ENCODE results near the gene DDX54.

Gene DDX54

GRCh38 chr12:113152196-113152834, 33.0 kb downstream of the DDX54 start:
- Histone ChIP-seq H3K27ac (no peak overlapping the region), H3K36me3 (peaks cover 1% of the 10 kb centered on the region), H3K9me3 (no peaks in the 10 kb centered on the region), H3K4me3 (ENCODE audit: low read depth in 1 of 2, low read length in 1 of 2) (peak overlapping the region in 1 of 2 experiments; percentile 47), H3K27me3 (peaks cover 88% of the 10 kb centered on the region), H3K4me1 (ENCODE audit: control insufficient read depth in 1 of 2, insufficient read depth in 1 of 2, low read depth in 1 of 2, low read length in 1 of 2) (peaks cover 11% of the 10 kb centered on the region in 2 experiments)
- no peak for TF ChIP-seq CTCF (IDR thresholded peaks at IDR 0.05)

GRCh38 chr12:113151655-113152054, 33.6 kb downstream of the DDX54 start:
- peaks cover 11% of the 10 kb centered on the region in 2 experiments for H3K4me1 ChIP-seq (ENCODE audit: control insufficient read depth in 1 of 2, insufficient read depth in 1 of 2, low read depth in 1 of 2, low read length in 1 of 2)
- no peaks in the 10 kb centered on the region for H3K9me3 ChIP-seq
- no peaks in the 10 kb centered on the region for H3K36me3 ChIP-seq
- no peak overlapping the region for H3K4me3 ChIP-seq (ENCODE audit: low read depth in 1 of 2, low read length in 1 of 2)
- H3K27ac ChIP-seq: no peak overlapping the region
- H3K27me3 ChIP-seq: peaks cover 88% of the 10 kb centered on the region
- TF ChIP-seq CTCF (IDR thresholded peaks at IDR 0.05): no peak

GRCh38 chr12:113149361-113150150, 35.7 kb downstream of the DDX54 start, which contains the start of gene CFAP73:
Gene CFAP73 (plus strand): TSS chr12:113149724. CDS start chr12:113149858, 134 bp downstream.
- TF ChIP-seq CTCF (IDR thresholded peaks at IDR 0.05): no peak
- Histone ChIP-seq H3K36me3 (no peaks in the 10 kb centered on the region), H3K27ac (no peak within 1 kb of the TSS), H3K9me3 (no peaks in the 10 kb centered on the region), H3K4me1 (ENCODE audit: control insufficient read depth in 1 of 2, insufficient read depth in 1 of 2, low read depth in 1 of 2, low read length in 1 of 2) (peaks cover 11% of the 10 kb centered on the region in 2 experiments), H3K4me3 (ENCODE audit: low read depth in 1 of 2, low read length in 1 of 2) (no peak within 1 kb of the TSS), H3K27me3 (peaks cover 79% of the 10 kb centered on the region)

GRCh38 chr12:113146999-113147398, 38.3 kb downstream of the DDX54 start:
- Histone ChIP-seq H3K9me3 (no peaks in the 10 kb centered on the region), H3K27me3 (peaks cover 54% of the 10 kb centered on the region), H3K4me3 (ENCODE audit: low read depth in 1 of 2, low read length in 1 of 2) (no peak overlapping the region), H3K36me3 (no peaks in the 10 kb centered on the region), H3K27ac (no peak overlapping the region), H3K4me1 (ENCODE audit: control insufficient read depth in 1 of 2, insufficient read depth in 1 of 2, low read depth in 1 of 2, low read length in 1 of 2) (peaks cover 12 to 13% of the 10 kb centered on the region in 2 experiments)
- no peak for TF ChIP-seq CTCF (IDR thresholded peaks at IDR 0.05)

GRCh38 chr12:113145720-113146551, 39.3 kb downstream of the DDX54 start:
- H3K9me3 ChIP-seq: no peaks in the 10 kb centered on the region

More at GRCh38 chr12:113145720-113146551, 39.3 kb downstream of the DDX54 start:
- Histone ChIP-seq H3K27me3 (peaks cover 43% of the 10 kb centered on the region), H3K36me3 (no peaks in the 10 kb centered on the region), H3K4me3 (ENCODE audit: low read depth in 1 of 2, low read length in 1 of 2) (no peak overlapping the region), H3K4me1 (ENCODE audit: control insufficient read depth in 1 of 2, insufficient read depth in 1 of 2, low read depth in 1 of 2, low read length in 1 of 2) (peaks cover 12 to 14% of the 10 kb centered on the region in 2 experiments), H3K27ac (no peak overlapping the region)
- TF ChIP-seq CTCF (IDR thresholded peaks at IDR 0.05): no peak
